Measurements from ENCODE around the gene SLCO2A1. TPM values are rescaled to one million over a fixed set of nuclear protein-coding genes. Genes with fewer than 3 reads are reported as not detected.

The SLCO2A1 gene
- total and polyA plus RNA-seq, 8 donors: 34.7 to 180 (median 57.6) TPM

- no peaks in the 10 kb centered on the region for H3K9me3 ChIP-seq
- intact Hi-C loops (cut with DNase I): no loop called here
- no peak for ATAC-seq
- peaks cover 0 to 25% of the 10 kb centered on the region in 2 donors for H3K4me1 ChIP-seq
- H3K27ac ChIP-seq: no peak overlapping the region
- TF ChIP-seq, protein P1, sequence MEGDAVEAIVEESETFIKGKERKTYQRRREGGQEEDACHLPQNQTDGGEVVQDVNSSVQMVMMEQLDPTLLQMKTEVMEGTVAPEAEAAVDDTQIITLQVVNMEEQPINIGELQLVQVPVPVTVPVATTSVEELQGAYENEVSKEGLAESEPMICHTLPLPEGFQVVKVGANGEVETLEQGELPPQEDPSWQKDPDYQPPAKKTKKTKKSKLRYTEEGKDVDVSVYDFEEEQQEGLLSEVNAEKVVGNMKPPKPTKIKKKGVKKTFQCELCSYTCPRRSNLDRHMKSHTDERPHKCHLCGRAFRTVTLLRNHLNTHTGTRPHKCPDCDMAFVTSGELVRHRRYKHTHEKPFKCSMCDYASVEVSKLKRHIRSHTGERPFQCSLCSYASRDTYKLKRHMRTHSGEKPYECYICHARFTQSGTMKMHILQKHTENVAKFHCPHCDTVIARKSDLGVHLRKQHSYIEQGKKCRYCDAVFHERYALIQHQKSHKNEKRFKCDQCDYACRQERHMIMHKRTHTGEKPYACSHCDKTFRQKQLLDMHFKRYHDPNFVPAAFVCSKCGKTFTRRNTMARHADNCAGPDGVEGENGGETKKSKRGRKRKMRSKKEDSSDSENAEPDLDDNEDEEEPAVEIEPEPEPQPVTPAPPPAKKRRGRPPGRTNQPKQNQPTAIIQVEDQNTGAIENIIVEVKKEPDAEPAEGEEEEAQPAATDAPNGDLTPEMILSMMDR (IDR thresholded peaks at IDR 0.05): no peak
- no peaks in the 10 kb centered on the region for H3K27me3 ChIP-seq
- no peak for DNase-seq
- no peak overlapping the region for H3K4me3 ChIP-seq
- H3K36me3 ChIP-seq: peaks cover 0 to 25% of the 10 kb centered on the region in 2 donors
Observed at GRCh38 chr3:133977568-133977967, 52.2 kb downstream of the SLCO2A1 start.

DNA sequence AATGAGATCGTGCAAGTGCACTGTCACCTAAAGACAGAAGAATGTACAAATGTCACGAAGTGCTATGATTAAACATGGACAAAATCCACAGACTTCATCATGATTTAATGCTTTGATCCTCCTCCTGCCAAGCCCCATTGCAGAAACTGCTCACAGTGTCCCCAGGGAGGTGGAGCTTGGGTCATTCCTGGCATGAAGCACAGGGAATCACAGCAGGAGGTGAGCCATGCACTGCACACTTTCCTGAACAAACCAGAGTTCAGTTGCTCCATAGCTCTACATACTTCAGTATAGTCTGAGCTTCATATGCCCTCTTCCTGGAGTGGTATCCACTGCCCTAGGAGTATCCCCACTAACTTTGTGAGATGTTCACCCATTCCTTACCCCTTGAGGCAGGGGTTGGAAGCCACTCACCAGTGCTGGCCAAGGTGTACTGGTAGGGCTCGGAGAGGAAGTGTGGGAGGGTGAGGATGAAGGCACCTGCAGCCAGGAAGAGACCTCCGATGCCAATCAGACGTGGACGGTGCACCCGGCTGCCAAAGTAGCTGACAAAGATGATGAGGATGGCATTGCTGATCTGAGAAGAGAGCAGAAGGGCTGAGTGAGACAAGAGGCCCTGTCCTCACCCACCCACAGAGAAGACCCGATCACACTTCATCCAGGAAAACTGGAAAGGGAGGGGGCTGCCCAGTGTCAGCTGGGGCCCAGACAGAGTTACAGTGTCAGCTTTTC is 56.3 kb downstream of the SLCO2A1 start:
- peaks cover 0 to 7% of the 10 kb centered on the region in 2 donors for H3K4me1 ChIP-seq
- H3K4me3 ChIP-seq: no peak overlapping the region
- H3K27ac ChIP-seq: no peak overlapping the region
- H3K36me3 ChIP-seq: peaks cover 0 to 23% of the 10 kb centered on the region in 2 donors
- DNase-seq (no peak), ATAC-seq (no peak)
- H3K27me3 ChIP-seq: no peaks in the 10 kb centered on the region
- H3K9me3 ChIP-seq: no peaks in the 10 kb centered on the region
- intact Hi-C loops (cut with DNase I): no loop called here
- TF ChIP-seq, protein P1 (IDR thresholded peaks at IDR 0.05): no peak

- no peak overlapping the region for H3K27ac ChIP-seq
- peaks cover 0 to 21% of the 10 kb centered on the region in 2 donors for H3K36me3 ChIP-seq
- TF ChIP-seq, protein P1 (IDR thresholded peaks at IDR 0.05): no peak
- no peaks in the 10 kb centered on the region for H3K9me3 ChIP-seq
- ATAC-seq: no peak
- H3K4me1 ChIP-seq: no peaks in the 10 kb centered on the region
- no peak overlapping the region for H3K4me3 ChIP-seq
- no peaks in the 10 kb centered on the region for H3K27me3 ChIP-seq
- DNase-seq: no peak
- intact Hi-C loops (cut with DNase I): no loop called here
Observed at GRCh38 chr3:133972156-133972555, 57.6 kb downstream of the SLCO2A1 start.

- intact Hi-C loops (cut with DNase I): no loop called here
- peak overlapping the region in 1 of 2 donors; percentile 20 for H3K27ac ChIP-seq
Observed at GRCh38 chr3:133970916-133971315, 58.8 kb downstream of the SLCO2A1 start.

DNA sequence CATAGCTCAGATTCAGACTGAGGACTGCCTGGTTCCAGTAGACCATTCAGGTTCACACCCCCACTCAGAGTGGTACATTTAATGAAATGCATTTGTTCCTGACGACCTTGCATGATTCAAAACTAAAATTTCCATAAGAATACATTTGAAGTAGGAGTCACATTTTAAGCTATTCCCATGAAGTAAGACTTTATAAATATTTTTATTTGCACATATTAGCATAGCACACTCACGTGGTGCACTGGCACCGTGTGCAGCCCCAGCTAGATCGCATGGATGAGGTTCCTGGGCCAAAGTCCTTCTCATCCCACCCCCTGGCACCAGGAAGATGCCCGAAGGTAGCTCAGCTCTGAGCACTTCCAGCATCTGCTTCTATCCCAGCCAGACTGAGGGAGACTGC is 59.4 kb downstream of the SLCO2A1 start:
- Histone ChIP-seq H3K27me3 (no peaks in the 10 kb centered on the region), H3K4me1 (no peaks in the 10 kb centered on the region), H3K9me3 (no peaks in the 10 kb centered on the region), H3K4me3 (no peak overlapping the region), H3K36me3 (peaks cover 0 to 18% of the 10 kb centered on the region in 2 donors), H3K27ac (peak overlapping the region in 1 of 2 donors; percentile 20)
- TF ChIP-seq, protein P1 (IDR thresholded peaks at IDR 0.05): no peak
- intact Hi-C loops (cut with DNase I): no loop called here
- DNase-seq (no peak), ATAC-seq (no peak)

More at GRCh38 chr3:133970916-133971315, 58.8 kb downstream of the SLCO2A1 start:
- H3K4me3 ChIP-seq: no peak overlapping the region
- TF ChIP-seq, protein P1 (IDR thresholded peaks at IDR 0.05): no peak
- H3K9me3 ChIP-seq: no peaks in the 10 kb centered on the region
- H3K36me3 ChIP-seq: peaks cover 0 to 18% of the 10 kb centered on the region in 2 donors
- DNase-seq (no peak), ATAC-seq (no peak)
- H3K27me3 ChIP-seq: no peaks in the 10 kb centered on the region
- no peaks in the 10 kb centered on the region for H3K4me1 ChIP-seq
